HG03175 (cell line): Measurements from ENCODE around the gene COL16A1.
"Not testable (repeated sequence)": the region's sequence is repeated elsewhere in the genome, so short reads cannot be mapped to it uniquely, and the experiment has no call there.

Experiments
- ATAC-seq: cut with Tn5 transposase; IDR thresholded peaks from one replicate; pipeline ENCODE4 v1.9.1; 2021; ENCODE audit warnings: mild to moderate bottlenecking, moderate library complexity; ENCODE audit not compliant: unreplicated experiment

Gene COL16A1

DNA sequence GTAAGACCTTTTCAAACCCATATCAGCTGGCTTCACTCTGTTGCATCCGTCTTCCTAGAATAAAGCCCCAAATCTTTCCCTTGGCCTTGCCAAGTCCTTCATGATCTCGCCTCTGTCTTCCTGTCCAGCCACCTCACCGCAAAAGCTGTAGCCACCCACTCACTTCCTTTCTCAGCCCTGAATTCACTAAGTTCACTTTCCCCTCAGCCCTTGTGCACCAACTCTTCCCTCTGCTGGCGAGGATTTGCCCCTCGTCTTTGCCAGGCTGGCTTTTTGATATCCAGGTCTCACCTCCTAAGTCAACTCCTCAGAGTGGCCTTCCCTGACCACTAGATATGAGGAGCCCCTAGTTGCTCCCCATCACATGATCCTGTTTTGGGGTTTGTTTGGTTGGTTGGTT, 3.9 kb upstream of the COL16A1 start:
- ATAC-seq = no peak

DNA sequence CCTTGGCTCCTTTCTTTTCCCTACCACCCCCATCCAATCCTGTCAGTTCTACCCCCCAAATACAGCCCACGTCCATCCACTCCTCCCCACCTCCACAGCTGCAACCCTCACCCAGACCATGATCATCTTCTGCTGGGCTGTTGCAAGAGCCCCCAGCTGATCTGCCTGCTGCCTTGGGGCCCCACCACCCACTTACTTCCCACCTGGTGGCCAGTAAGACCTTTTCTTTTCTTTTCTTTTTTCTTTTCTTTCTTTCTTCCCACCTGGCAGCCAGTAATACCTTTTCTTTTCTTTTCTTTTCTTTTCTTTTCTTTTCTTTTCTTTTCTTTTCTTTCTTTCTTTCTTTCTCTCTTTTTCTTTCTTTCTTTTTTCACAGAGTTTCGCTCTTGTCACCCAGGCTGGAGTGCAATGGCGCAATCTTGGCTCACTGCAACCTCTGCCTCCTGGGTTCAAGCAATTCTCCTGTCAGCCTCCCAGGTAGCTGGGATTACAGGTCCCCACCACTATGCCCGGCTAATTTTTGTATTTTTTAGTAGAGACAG, 3.3 kb upstream of the COL16A1 start:
- ATAC-seq = not testable (repeated sequence)

DNA sequence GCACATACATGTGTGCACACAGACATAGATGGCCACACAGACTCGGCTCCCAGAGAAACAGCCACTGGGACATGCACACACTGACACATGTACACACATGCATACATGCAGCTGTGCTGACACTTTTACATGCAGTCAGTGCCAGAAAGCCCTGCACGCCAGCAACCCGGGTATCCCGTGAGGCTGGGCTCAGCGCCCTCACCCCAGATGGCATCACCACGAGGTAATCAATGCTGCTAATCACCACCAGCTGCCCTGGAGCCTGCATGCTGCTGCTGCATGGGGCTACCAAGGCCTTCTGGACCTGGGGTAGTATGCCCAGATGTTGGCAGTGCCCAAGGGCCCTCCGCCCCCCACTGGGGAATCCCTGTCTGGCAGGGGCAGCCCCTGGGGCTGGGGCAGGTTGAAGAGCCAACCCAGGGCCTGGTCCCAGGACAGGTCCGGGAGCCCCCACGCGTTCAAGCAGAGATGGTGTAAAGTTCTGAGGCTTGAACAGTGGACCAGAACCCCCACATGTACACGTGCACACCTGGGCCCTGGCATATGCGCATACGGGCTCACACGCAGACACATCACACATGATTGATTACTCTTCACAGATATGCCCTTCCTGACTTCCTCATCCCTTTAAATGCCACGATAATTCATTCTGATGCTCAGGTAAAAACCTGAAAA, 2.7 kb upstream of the COL16A1 start:
- ATAC-seq = no peak

GRCh38 chr1:31705080-31705866, 1.5 kb upstream of the COL16A1 start:
- ATAC-seq = no peak

DNA sequence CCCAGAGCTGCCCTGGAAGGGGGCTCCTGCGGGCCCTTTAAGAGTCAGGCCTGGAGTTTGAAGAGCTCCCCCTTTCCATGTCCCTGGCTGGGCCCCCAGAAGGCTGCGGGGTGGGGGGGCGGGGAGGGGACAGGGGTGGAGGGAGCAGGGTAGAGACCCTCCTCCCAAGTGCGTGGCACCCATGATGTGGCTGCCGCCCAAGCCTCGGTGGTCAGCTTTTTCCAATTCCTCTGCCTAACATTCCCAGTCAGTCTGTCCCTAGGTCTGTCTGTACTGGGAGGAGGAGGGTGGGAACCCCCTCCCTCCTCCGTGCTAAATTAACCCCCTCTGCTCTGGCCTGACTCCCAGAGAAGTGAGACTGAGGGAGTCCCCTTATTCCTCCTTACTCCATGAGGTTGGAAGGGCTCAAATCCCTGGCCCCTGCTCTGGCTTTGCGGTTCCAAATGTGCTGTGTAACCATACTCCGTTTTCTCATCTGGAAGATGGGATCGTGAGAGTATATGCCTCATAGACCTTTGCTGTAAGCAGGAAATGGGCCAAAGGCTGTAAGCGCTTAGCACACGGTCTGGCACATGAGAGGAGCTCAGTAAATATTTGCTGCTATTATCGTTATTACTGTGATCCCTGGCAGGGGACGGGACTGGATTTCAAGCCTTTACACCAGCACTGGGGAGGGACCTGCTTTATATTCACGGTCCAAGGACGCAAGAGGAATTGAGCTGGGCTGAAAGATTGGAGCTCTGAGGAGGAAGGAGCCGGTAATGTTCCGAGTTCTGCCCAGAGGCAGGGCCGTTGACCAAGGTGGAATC, 658 bp upstream of the COL16A1 start:
- no peak for ATAC-seq

- no peak for ATAC-seq
Observed at GRCh38 chr1:31702836-31703404, 897 bp downstream of the COL16A1 start.

DNA sequence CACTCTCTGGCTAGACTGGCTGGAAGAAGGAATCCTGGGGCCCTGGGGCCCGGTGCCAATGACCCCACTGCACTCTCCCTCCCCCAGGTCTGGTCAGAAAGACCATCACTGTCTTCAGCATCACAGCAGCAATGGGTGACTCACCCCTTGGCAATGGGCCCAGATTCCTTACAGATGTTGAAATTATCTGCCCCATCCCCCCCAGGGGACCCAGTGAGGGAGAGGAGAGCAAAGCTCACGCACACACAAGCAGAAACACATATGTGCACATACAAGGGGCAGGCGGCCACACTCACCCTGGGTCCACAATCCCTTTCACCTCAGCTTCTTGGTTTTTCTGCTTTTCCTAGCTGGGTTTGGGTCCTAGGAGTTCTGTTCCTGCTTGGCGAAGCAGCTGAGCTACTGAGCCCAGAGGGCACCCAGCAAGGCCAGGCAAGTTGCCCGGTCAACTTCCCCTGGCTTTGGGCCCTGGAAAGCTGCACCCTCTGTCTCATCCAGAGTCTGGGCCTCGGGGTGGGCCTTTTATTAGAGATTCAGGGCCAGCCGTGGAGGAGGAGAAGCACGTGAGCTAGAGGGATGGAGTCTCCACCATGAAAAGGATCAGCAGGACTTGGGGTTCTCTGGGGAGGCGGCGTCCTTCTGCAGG, 2.6 kb downstream of the COL16A1 start:
- no peak for ATAC-seq

- ATAC-seq = no peak
Observed at GRCh38 chr1:31700468-31701090, 3.2 kb downstream of the COL16A1 start.

DNA sequence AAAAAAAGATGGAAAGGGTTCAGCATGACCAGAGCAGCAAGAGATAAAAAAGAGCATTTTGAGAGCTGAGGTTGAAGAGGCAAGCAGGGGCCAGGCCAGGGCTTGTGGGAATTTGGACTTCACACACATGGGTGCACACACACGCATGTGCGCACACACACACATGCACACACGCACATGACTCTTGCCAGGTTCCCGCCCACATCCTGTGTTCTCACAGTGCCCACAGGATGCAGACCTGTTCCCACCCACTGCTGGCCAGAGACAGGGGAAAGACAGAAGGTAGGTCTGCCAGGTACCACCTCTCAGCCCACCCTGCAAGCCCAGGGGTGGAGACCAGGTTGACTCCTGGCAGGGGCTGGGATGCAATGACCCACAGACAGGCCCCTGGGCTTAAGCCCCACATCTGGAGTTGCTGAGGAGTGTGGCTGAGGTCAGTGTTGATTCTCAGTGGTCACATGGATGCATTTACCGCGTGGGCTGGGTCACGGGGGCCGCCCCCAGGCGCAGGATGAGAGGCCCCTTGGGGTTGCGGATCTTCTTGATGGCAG, 4.4 kb downstream of the COL16A1 start:
- no peak for ATAC-seq

DNA sequence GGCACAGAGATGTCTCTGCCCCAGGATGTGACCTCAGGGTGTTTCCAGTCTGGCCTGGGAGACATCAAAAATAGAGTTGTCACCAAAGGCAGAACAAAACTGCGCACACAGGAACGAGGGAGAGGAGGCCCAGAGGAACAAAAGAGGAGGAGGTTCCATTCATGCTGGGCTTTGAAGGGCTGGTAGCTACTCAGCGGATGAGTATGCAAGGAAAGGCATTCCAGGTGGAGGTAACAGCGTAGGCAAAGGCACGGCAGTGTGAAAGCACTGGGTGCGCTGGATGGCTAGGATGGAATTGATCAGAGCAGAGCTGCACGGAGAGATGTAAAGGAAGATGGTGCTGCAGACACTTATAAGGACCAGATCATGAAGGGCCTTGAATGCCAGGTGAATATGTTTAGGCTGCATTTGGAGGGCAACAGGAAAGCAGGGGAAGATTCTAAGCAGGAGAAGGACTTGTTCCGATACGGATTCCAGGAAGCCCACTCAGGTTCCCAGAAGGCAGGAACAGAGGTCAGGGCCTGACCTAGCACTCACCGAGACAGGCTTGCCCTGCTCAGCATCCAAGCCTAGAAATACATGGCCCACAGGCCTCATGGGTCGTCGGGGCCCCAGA, 6.3 kb downstream of the COL16A1 start:
- no peak for ATAC-seq

GRCh38 chr1:31696242-31696641, 7.6 kb downstream of the COL16A1 start:
- ATAC-seq = no peak

DNA sequence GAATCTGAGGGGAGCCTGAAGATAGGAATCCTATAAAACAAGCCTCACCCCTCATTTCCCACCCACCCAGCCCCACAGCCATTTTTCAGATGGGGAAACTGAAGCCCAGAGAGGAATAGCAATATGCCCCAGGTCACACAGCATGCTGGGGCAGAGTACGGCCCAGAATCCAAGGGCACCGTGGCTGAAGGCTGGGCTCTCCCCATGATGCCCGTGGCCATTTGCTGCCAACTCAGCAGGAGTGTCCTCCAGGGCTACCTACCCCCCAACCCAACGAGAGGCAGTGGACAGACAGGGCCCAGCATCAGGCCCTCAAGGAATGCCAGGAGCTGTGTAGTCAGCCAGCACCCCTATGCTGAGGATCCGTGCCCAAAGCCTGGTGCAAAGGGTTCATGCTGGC, 8.5 kb downstream of the COL16A1 start:
- ATAC-seq = no peak

- no peak for ATAC-seq
Observed at GRCh38 chr1:31694964-31695313, 8.9 kb downstream of the COL16A1 start.

DNA sequence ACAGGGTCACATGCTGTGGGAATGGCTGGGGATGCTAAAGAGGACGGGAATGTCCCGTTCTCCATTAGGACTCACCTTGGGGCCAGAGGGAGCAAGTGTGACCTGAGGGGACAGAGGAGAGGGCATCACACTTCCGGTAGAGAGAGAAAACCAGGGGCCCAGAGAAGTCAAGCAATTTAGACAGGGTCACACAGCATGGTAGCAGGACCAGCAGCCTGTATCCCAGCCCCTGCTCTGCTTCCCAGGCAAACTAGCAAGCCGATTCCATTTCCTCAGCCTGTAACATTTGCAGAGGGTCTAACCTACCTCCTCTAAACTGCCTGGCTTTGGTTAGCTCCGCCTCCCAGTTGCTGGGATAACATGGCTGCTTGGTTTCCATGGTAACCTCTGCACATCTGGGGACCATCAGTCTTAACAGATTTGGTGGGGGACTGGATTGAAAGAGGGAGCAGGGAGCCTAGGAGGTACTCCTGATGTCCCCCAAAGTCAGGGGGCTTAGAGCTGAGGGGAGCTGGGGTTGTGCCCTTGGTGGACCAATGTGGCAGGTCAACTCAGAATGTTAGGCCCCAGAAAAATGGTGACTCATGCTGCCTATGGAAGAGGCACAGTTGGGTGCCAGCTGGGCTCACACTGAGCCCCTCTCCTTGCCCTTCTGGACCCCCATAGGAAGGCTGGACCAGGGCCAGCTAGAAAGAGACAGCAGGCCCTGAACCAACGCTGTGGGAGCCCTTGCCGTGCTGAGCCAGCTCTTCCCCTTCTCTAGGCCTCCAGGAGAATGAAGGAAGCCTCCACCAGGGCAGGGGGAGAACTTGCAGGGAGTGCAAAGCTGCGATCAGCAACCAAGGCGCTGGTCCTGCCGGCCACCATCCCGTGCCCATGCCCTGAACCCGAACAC, 9.5 kb downstream of the COL16A1 start:
- ATAC-seq = no peak

DNA sequence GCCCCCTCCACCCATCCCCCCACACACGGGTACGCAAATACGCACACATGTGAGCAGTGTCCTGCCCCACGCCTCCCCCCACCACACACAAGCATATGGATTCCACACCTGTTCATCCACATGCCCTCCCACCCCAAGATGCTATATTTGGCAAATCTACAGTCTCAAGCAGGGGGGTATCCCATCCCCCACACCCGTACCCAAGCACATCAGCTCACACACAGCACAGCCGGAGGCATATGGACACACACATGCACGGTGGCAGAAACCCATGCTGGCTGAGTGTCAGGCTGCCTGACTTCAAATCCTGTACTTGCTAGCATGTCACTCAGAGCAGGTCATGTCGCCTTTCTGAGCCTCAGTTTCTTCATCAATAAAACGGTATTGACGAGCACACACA, 10.6 kb downstream of the COL16A1 start:
- no peak for ATAC-seq

DNA sequence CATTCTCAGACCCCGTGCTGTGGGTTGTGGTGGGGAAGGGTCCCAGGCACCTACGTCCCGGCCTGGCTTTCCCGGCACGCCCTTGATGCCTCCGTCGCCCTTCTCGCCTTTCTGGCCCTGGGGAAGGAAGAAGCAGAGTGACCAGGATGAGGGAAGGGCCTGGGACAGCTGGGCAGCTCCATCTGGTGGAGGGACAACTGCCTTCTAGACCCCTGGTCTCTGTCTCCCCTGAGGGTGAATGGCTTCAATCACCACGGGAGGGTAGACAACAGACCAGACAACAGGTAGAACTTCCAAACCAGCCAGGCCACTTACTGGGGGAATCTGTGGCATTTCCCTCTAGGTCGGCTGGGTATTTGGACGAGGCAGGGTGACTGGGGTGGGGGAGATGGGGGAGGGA, 11.9 kb downstream of the COL16A1 start:
- ATAC-seq = no peak

DNA sequence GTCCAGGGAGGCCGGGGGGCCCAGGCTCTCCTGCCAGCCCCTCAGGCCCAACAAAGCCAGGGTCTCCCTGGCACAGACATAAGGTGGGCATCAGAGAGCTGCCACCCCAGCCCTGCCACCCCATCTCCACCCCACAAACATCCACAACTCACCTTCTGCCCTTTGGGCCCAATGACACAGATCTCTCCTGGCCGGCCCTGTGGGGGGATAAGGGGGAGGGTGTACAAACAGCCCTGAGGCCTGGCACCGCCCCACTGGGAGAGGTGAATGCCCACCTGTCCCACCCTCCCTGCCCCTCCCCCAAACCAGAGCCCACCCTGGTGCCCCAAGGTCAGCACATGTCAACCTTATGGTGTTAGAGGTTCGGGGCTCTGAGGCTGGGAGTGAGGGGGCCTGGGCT, 12.4 kb downstream of the COL16A1 start:
- no peak for ATAC-seq

DNA sequence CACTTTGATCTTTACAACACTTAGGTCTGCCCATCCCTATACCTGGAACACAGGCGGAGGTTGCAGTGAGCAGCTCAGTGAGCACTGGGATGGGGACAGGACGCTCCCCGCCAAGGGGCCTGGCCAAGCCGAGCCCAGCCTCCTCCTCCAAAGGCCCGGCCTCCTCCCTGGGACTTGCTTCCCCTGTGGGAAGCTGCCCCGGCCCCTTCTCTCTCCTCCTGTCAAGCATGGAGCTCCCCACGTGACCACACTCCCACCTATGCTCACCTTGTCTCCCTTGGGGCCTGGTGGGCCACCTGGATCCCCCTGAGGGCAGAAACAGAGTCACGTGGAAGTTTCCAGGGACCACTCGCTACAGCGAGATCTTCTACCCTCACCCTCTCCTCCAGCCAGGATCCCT, 12.9 kb downstream of the COL16A1 start:
- no peak for ATAC-seq

- no peak for ATAC-seq
Observed at GRCh38 chr1:31689854-31690253, 14.0 kb downstream of the COL16A1 start.
